GM12878 (cell line): Measurements from ENCODE around the gene KLF17. TPM values are rescaled to one million over a fixed set of nuclear protein-coding genes. Genes with fewer than 3 reads are reported as not detected.

Experiments
- ATAC-seq: fragments of 200-7000 bp; cut with Tn5 transposase; 3 replicates; pipeline ENCODE4 v1.9.1; 2020; ENCODE audit warnings: mild to moderate bottlenecking, moderate library complexity
- BruUV-seq: library from RNA; stranded (reverse); fragments of 400-500 nt; replicated peaks from 2 replicates; lab custom pipeline; 2021; lab: Mats Ljungman, UMichigan
- CTCF ChIA-PET: fragments of 300-600 bp; sonication (Branson Sonifier 250); formaldehyde crosslinking; extraction: SDS; loops from one replicate; lab custom pipeline; 2021; ENCODE audit warnings: inconsistent platforms; lab: Yijun Ruan, JAX
- POLR2A ChIA-PET: fragments of 350-600 bp; formaldehyde crosslinking; extraction: SDS; loops from one replicate; lab custom pipeline; 2021; ENCODE audit warnings: inconsistent platforms; lab: Charles Lee
- RAD21 ChIA-PET: fragments of 300-600 bp; sonication (Branson Sonifier 250); formaldehyde crosslinking; loops from one replicate; lab custom pipeline; 2023; ENCODE audit warnings: antibody characterized with exemption; ENCODE audit not compliant: unreplicated experiment; lab: Charles Lee
- SMC1A ChIA-PET: fragments of 300-600 bp; sonication (Branson Sonifier 250); formaldehyde crosslinking; loops from one replicate; lab custom pipeline; 2023; ENCODE audit not compliant: unreplicated experiment, uncharacterized antibody; lab: Charles Lee
- DNase-seq: peaks from one replicate; pipeline ENCODE4 v3.0.0-alpha.2; 2011; ENCODE audit warnings: low read depth, low spot score
- FAIRE-seq: peaks from 3 replicates; lab custom pipeline; 2011; peaks lifted over from hg19 to GRCh38; lab: Jason Lieb, UNC
- H2AFZ ChIP-seq: 2 replicates; pipeline ENCODE4 v1.6.0; 2011; ENCODE audit warnings: low read depth, low read length, control low read depth; ENCODE audit not compliant: control insufficient read depth
- H3K27ac ChIP-seq: 2 replicates; pipeline ENCODE4 v1.5.1; 2011; ENCODE audit warnings: control low read depth; ENCODE audit not compliant: control insufficient read depth, insufficient read depth
- H3K27me3 ChIP-seq, 2 experiments: replicated peaks in 1 of 2; 2 replicates each; pipeline versions ENCODE4 v1.6.0 to v1.6.1; 2011; ENCODE audit warnings: low read length in 1 of 2; ENCODE audit not compliant: control insufficient read depth in 2 of 2, insufficient read depth in 2 of 2
- H3K36me3 ChIP-seq, 2 experiments: 2 replicates each; pipeline ENCODE4 v1.5.1; 2011; ENCODE audit warnings: low read length in 1 of 2; ENCODE audit not compliant: control insufficient read depth in 2 of 2, insufficient read depth in 2 of 2
- H3K4me1 ChIP-seq: 2 replicates; pipeline ENCODE4 v1.6.1; 2011; ENCODE audit warnings: mild to moderate bottlenecking, low read length, moderate library complexity, mixed read lengths; ENCODE audit not compliant: control insufficient read depth, insufficient read depth
- H3K4me2 ChIP-seq: 2 replicates; pipeline ENCODE4 v1.6.0; 2011; ENCODE audit warnings: control low read depth; ENCODE audit not compliant: control insufficient read depth, insufficient read depth
- H3K4me3 ChIP-seq: fragments of 200-600 bp; sonication (generic); 2 replicates; pipeline ENCODE4 v1.5.1; 2016
- H3K79me2 ChIP-seq: 2 replicates; pipeline ENCODE4 v1.6.0; 2011; ENCODE audit warnings: low read length; ENCODE audit not compliant: control insufficient read depth, insufficient read depth
- H3K9ac ChIP-seq: 2 replicates; pipeline ENCODE4 v1.8.0; 2011; ENCODE audit warnings: low read length, control low read depth, mixed read lengths; ENCODE audit not compliant: control insufficient read depth, insufficient read depth
- H3K9me3 ChIP-seq: replicated peaks from 3 replicates; pipeline ENCODE4 v1.5.1; 2011; ENCODE audit warnings: mild to moderate bottlenecking, low read length; ENCODE audit not compliant: control insufficient read depth, insufficient read depth
- H4K20me1 ChIP-seq: 2 replicates; pipeline ENCODE4 v1.6.0; 2011; ENCODE audit not compliant: control insufficient read depth, insufficient read depth
- CBX3 ChIP-seq: fragments of 200-600 bp; sonication (generic); IDR thresholded peaks from 2 replicates; pipeline ENCODE4 v1.6.1; 2016; ENCODE audit warnings: low read depth, borderline replicate concordance
- HDAC6 ChIP-seq: fragments of 200-600 bp; sonication (generic); IDR thresholded peaks from one replicate; pipeline ENCODE4 v1.8.0; 2017; ENCODE audit warnings: antibody characterized with exemption; ENCODE audit not compliant: unreplicated experiment
- MYB ChIP-seq: fragments of 150-350 bp; IDR thresholded peaks from 2 replicates; pipeline ENCODE4 v1.6.1; 2014; ENCODE audit warnings: mild to moderate bottlenecking, low read depth, low read length, borderline replicate concordance
- NR2C1 ChIP-seq: fragments of 450-650 bp; IDR thresholded peaks from 2 replicates; pipeline ENCODE4 v1.6.1; 2017; ENCODE audit warnings: antibody characterized with exemption, mild to moderate bottlenecking, moderate library complexity
- RELA ChIP-seq: fragments of 450-650 bp; IDR thresholded peaks from 2 replicates; pipeline ENCODE4 v1.8.0; 2014; ENCODE audit warnings: borderline replicate concordance; ENCODE audit not compliant: partially characterized antibody
- RFX5 ChIP-seq: IDR thresholded peaks from 2 replicates; pipeline ENCODE4 v1.6.1; 2011; ENCODE audit warnings: low read depth, low read length, improper control_type of control experiment
- RUNX3 ChIP-seq: IDR thresholded peaks from 2 replicates; pipeline ENCODE4 v1.6.1; 2012; ENCODE audit warnings: low read length, inconsistent platforms
- TARDBP ChIP-seq: IDR thresholded peaks from 2 replicates; pipeline ENCODE4 v1.6.1; 2016; ENCODE audit warnings: borderline replicate concordance
- WGBS: methylation state at CpG from one replicate; pipeline ENCODE4 v1.1.6; 2016; ENCODE audit warnings: low lambda C conversion rate; ENCODE audit not compliant: insufficient replicate concordance, insufficient coverage; ENCODE audit errors: missing lambda C conversion rate; 5-methylcytosine and 5-hydroxymethylcytosine counted together
- in situ Hi-C: fragments of 300-500 bp; cut with MboI; formaldehyde crosslinking; loops from 9 replicates; pipeline ENCODE4 v1.14.3; 2018; ENCODE audit warnings: mixed read lengths
- intact Hi-C: fragments of 100-400 bp; cut with micrococcal nuclease; formaldehyde crosslinking; loops from one replicate; pipeline ENCODE4 v1.14.2; 2022; ENCODE audit not compliant: unreplicated experiment
- polyA plus RNA-seq, 11 experiments: library from polyadenylated mRNA; depleted of rRNA in 4 of 11; unstranded in 6 of 11; stranded (reverse) in 5 of 11; fragments of >200 nt; fragmentation: Nextera tagmentation in 4 of 11; fragmentation: Illumina TruSeq in 1 of 11; extraction: Ambion mirVana in 4 of 11; extraction: Trizol in 1 of 11; gene quantifications; 1 replicate in 1 of 11; 2 replicates in 10 of 11; pipeline versions ENCODE4 v1.2.1 to v1.2.3, GENCODE V29; 2011 to 2016; ENCODE audit warnings: inconsistent platforms in 2 of 11, missing spikeins in 2 of 11, low read depth in 1 of 11
- total RNA-seq, 4 experiments: library from RNA; depleted of rRNA in 3 of 4; stranded (reverse); fragments of >200 nt in 3 of 4; fragmentation: Illumina TruSeq in 1 of 4; extraction: Trizol in 1 of 4; gene quantifications; 2 replicates each; pipeline versions ENCODE4 v1.2.1 to v1.2.3, GENCODE V29; 2013 to 2021
- TF ChIP-seq, protein P1 (sequence below): IDR thresholded peaks from 2 replicates; pipeline ENCODE4 v1.6.1; 2012; ENCODE audit warnings: low read depth, low read length, improper control_type of control experiment
- TF ChIP-seq, protein P2 (sequence below): IDR thresholded peaks from 2 replicates; pipeline ENCODE4 v1.6.1; 2012; ENCODE audit warnings: mild to moderate bottlenecking, low read depth, low read length
- TF ChIP-seq, protein P3 (sequence below): fragments of 150-350 bp; IDR thresholded peaks from 2 replicates; pipeline ENCODE4 v1.6.1; 2014; ENCODE audit warnings: mild to moderate bottlenecking, low read depth, low read length
- TF ChIP-seq, protein P4 (sequence below): fragments of 450-650 bp; IDR thresholded peaks from 2 replicates; pipeline ENCODE4 v1.6.1; 2018; ENCODE audit warnings: mild to moderate bottlenecking, low read depth, moderate library complexity; ENCODE audit not compliant: partially characterized antibody

KLF17 gene
- total and polyA plus RNA-seq, 10 of the 15 experiments (the other 5 are each of a cell fraction or from before 2014, with no cell fraction given): not detected

DNA sequence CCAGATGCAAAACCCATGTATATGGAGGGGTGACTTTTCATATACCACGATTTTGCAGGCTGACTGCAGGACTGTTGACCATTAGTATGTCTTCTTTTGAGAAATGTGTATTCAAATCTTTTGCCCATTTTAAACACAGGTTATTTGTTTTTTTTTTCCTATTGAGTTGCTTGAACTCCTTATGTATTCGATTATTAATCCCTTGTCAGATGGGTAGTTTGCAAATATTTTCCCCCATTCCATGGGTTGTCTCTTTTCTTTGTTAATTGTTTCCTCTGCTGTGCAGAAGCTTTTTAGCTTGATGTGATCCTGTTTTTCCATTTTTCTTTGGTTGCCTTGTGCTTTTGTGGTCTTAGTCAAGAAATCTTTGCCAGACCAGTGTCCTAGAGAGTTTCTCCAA, 24.6 kb upstream of the KLF17 start (continued):
- TF ChIP-seq, protein P1, sequence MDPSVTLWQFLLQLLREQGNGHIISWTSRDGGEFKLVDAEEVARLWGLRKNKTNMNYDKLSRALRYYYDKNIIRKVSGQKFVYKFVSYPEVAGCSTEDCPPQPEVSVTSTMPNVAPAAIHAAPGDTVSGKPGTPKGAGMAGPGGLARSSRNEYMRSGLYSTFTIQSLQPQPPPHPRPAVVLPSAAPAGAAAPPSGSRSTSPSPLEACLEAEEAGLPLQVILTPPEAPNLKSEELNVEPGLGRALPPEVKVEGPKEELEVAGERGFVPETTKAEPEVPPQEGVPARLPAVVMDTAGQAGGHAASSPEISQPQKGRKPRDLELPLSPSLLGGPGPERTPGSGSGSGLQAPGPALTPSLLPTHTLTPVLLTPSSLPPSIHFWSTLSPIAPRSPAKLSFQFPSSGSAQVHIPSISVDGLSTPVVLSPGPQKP: no peak
- TF ChIP-seq TARDBP (no peak), CBX3 (no peak)
- TF ChIP-seq, all 136 proteins: peak for 0

DNA sequence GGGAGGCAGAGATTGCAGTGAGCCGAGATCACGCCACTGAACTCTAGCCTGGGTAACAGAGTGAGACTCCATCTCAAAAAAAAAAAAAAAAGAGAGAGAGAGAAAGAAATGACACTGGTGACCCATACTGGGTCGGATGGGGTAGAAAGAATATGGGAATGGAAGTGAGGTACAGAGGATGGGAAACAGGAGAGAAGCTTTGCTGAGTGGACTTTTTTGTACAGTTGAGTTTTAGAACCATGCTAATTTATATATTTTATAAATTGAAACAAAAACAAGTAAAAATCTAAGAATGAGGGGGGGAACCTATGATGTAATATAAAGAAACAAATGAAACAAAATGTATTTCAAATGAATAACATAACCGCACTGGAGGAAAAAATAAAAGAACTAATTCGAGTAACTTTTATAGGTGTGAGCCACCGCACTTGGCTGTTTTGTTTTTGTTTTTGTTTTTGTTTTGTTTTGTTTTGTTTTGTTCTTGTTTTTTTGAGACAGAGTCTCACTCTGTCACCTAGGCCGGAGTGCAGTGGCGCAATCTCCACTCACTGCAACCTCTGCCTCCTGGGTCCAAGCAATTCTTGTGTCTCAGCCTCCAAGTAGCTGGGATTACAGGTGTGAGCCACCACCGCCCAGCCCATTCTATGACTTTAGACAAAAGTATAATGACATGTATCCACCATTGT, 18.3 kb upstream of the KLF17 start:
- no peak for FAIRE-seq
- no TSS peak for BruUV-seq
- RAD21 ChIA-PET: no interaction called here

More for the DNA sequence above, 18.3 kb upstream of the KLF17 start:
- H3K4me1 ChIP-seq: no peaks in the 10 kb centered on the region
- no peak overlapping the region for H3K9ac ChIP-seq
- no peak for ATAC-seq
- no peaks in the 10 kb centered on the region for H4K20me1 ChIP-seq
- H3K79me2 ChIP-seq: no peaks in the 10 kb centered on the region
- in situ Hi-C loops: no loop called here
- no peak overlapping the region for H2AFZ ChIP-seq
- H3K9me3 ChIP-seq: no peaks in the 10 kb centered on the region
- no peak overlapping the region for H3K4me3 ChIP-seq
- 72% methylated on average over 7 of the region's 9 CpGs for WGBS
- POLR2A ChIA-PET: no interaction called here
- TF ChIP-seq RFX5 (no peak), RELA (no peak), HDAC6 (no peak), MYB (no peak), NR2C1 (no peak), RUNX3 (no peak)
- TF ChIP-seq, protein P2, sequence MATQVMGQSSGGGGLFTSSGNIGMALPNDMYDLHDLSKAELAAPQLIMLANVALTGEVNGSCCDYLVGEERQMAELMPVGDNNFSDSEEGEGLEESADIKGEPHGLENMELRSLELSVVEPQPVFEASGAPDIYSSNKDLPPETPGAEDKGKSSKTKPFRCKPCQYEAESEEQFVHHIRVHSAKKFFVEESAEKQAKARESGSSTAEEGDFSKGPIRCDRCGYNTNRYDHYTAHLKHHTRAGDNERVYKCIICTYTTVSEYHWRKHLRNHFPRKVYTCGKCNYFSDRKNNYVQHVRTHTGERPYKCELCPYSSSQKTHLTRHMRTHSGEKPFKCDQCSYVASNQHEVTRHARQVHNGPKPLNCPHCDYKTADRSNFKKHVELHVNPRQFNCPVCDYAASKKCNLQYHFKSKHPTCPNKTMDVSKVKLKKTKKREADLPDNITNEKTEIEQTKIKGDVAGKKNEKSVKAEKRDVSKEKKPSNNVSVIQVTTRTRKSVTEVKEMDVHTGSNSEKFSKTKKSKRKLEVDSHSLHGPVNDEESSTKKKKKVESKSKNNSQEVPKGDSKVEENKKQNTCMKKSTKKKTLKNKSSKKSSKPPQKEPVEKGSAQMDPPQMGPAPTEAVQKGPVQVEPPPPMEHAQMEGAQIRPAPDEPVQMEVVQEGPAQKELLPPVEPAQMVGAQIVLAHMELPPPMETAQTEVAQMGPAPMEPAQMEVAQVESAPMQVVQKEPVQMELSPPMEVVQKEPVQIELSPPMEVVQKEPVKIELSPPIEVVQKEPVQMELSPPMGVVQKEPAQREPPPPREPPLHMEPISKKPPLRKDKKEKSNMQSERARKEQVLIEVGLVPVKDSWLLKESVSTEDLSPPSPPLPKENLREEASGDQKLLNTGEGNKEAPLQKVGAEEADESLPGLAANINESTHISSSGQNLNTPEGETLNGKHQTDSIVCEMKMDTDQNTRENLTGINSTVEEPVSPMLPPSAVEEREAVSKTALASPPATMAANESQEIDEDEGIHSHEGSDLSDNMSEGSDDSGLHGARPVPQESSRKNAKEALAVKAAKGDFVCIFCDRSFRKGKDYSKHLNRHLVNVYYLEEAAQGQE: no peak
- TF ChIP-seq, protein P3, sequence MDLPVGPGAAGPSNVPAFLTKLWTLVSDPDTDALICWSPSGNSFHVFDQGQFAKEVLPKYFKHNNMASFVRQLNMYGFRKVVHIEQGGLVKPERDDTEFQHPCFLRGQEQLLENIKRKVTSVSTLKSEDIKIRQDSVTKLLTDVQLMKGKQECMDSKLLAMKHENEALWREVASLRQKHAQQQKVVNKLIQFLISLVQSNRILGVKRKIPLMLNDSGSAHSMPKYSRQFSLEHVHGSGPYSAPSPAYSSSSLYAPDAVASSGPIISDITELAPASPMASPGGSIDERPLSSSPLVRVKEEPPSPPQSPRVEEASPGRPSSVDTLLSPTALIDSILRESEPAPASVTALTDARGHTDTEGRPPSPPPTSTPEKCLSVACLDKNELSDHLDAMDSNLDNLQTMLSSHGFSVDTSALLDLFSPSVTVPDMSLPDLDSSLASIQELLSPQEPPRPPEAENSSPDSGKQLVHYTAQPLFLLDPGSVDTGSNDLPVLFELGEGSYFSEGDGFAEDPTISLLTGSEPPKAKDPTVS: no peak
- TF ChIP-seq, protein P4, sequence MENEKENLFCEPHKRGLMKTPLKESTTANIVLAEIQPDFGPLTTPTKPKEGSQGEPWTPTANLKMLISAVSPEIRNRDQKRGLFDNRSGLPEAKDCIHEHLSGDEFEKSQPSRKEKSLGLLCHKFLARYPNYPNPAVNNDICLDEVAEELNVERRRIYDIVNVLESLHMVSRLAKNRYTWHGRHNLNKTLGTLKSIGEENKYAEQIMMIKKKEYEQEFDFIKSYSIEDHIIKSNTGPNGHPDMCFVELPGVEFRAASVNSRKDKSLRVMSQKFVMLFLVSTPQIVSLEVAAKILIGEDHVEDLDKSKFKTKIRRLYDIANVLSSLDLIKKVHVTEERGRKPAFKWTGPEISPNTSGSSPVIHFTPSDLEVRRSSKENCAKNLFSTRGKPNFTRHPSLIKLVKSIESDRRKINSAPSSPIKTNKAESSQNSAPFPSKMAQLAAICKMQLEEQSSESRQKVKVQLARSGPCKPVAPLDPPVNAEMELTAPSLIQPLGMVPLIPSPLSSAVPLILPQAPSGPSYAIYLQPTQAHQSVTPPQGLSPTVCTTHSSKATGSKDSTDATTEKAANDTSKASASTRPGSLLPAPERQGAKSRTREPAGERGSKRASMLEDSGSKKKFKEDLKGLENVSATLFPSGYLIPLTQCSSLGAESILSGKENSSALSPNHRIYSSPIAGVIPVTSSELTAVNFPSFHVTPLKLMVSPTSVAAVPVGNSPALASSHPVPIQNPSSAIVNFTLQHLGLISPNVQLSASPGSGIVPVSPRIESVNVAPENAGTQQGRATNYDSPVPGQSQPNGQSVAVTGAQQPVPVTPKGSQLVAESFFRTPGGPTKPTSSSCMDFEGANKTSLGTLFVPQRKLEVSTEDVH: no peak
- no peak overlapping the region for H3K4me2 ChIP-seq
- no peaks in the 10 kb centered on the region for H3K36me3 ChIP-seq
- no peaks in the 10 kb centered on the region for H3K27me3 ChIP-seq
- CTCF ChIA-PET: no interaction called here
- no peak for DNase-seq
- intact Hi-C loops: no loop called here
- SMC1A ChIA-PET: no interaction called here
- no peak overlapping the region for H3K27ac ChIP-seq
